AML-193 (cell line): Measurements from ENCODE around the gene PWWP2B.
"Not testable (repeated sequence)": the region's sequence is repeated elsewhere in the genome, so short reads cannot be mapped to it uniquely, and the experiment has no call there.

ENCODE experiments used
- DNase-seq, 2 experiments: peaks; one replicate each; lab custom pipeline; 2025; lab: John Stamatoyannopoulos, UW

Gene PWWP2B

DNA sequence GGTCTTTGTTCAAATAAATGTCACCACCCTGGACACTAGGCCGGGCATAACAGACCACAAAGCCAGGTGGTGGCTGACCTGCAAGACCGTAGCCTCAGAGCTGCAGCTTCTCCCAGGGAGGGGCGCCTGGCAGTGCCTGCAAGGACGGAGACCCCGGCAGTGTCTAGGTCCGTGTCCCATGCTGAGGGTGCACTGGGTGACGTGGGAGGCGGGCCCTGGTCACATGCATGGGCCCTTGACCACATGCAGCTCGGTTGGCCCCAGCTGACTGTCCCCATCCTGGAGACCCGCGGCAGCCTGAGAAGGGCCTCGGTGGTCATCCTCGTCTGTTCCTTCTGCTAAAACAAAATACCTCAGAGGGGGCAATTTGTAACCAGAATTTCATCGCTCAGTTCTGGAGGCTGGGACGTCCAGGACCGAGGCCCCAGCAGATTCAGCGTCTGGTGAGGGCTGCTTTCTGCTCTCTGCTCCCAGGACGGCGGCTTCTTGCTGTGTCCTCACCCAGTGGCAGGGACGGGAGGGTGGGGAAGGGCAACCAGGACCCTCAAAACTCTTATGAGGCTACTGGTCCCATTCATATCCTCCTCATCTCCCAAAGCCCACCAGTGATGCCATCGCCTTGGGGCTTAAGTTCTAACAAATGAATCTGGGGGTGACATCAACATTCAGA lies 36.8 kb downstream of the PWWP2B start:
- no peak for DNase-seq

GRCh38 chr10:132434405-132435005 lies 37.5 kb downstream of the PWWP2B start:
- DNase-seq: peak; percentile 72 to 74

DNA sequence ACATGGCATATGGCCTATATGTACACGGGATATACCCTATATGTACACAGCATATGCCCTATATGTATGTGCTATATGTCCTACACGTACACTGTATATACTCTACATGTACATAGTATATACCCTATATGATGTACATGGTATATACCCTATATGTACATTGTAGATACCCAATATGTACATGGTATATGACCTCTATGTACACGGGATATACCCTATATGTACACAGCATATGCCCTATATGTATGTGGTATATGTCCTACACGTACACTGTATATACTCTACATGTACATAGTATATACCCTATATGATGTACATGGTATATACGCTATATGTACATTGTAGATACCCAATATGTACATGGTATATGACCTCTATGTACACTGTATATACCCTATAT lies 38.3 kb downstream of the PWWP2B start:
- not testable (repeated sequence) for DNase-seq

DNA sequence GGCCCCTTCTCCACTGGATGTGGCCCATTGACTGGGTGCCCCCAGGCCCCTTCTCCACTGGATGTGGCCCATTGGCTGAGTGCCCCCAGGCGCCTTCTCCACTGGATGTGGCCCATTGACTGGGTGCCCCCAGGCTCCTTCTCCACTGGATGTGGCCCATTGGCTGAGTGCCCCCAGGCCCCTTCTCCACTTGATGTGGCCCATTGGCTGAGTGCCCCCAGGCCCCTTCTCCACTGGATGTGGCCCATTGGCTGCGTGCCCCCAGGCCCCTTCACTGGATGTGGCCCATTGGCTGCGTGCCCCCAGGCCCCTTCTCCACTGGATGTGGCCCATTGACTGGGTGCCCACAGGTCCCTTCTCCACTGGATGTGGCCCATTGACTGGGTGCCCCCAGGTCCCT lies 39.1 kb downstream of the PWWP2B start:
- DNase-seq: not testable (repeated sequence)

GRCh38 chr10:132436861-132437410 lies 39.9 kb downstream of the PWWP2B start:
- DNase-seq: no peak

GRCh38 chr10:132437541-132437950 lies 40.5 kb downstream of the PWWP2B start:
- no peak for DNase-seq

- DNase-seq: no peak
These were observed 41.4 kb downstream of the PWWP2B start for GRCh38 chr10:132438091-132439024.

GRCh38 chr10:132439025-132439388 lies 42.0 kb downstream of the PWWP2B start:
- DNase-seq: no peak

DNA sequence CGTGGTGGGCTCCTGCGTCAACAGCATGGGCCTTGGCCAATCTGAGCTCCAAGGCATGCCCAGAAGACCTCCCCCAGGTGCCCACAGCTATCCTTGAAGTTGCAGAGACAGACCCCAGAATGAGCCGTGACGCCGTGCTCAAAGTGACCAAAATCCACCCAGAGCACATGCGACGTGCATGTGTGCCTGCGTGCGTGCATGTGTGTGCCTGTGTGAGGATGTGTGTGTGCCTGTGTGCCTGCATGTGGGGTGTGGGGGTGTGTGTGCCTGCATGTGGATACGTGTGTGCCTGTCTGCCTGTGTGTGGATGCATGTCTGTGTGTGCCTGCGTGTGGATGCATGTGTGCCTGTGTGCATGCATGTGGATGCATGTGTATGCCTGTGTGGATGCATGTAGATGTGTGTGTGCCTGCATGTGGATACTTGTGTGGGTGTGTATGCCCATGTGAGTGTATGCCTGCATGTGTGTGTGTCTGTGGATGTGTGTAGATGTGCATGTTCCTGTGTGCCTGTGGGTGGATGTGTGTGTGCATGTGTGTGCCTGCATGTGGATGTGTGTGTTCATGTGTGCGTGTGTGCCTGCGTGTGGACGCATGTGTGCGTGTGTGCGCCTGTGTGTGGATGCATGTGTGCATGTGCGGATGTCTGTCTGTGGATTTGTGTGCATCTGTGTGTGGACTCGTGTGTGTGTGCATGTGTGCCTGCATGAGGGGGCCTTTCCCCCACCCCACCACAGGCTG lies 42.6 kb downstream of the PWWP2B start:
- no peak for DNase-seq

GRCh38 chr10:132440791-132441565 lies 44.0 kb downstream of the PWWP2B start:
- DNase-seq: no peak

DNA sequence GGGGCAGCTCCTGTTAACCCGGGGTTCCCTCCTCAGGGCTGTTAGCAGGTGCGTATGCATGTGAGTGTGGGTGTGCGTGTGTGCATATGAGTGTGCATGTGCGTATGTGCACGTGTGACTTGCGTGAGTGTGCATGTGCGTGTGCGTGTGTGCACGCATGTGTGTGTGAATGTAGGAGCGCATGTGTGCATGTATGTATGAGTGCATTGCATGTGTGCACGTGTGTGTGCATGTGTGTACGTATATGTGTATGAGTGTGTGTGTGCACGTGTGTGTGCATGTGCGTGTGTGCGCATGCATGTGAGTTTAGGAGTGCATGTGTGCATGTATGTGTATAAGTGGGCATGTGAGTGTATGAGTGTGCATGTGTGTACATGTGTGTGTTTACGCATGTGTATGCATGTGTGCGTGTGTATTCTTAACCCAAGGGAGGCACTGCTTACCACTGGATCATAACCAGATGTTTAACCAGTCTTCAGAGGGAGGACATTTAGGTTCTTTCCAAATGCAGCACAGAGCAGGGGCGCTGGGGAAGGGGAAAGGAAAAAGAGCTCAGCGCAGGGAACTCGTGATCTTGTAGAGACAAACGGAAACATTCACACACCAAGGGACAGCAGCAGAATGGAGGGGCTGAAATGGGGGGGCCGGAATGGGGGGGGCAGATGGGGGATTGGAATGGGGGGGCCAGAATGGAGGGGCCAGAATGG lies 45.0 kb downstream of the PWWP2B start:
- no peak for DNase-seq

DNA sequence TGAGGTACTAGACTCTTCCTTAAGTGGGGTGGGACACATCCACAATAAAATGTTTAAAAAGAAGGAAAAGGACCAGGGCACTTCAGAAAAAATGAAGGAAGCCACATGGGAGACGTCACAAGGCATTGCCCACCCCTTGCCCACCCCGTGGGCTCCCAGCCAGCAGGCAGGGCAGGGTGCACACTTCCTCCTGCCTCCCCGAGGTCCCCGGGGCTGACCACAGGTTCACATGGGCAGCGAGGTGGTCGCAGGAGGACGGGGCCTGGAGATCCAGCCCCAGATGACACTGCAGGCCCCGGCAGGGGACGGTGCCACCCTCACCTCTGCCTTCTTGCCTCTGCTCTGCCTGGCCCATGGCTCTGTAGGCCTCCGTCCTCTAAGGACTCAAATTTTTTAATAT lies 45.6 kb downstream of the PWWP2B start:
- no peak for DNase-seq

DNA sequence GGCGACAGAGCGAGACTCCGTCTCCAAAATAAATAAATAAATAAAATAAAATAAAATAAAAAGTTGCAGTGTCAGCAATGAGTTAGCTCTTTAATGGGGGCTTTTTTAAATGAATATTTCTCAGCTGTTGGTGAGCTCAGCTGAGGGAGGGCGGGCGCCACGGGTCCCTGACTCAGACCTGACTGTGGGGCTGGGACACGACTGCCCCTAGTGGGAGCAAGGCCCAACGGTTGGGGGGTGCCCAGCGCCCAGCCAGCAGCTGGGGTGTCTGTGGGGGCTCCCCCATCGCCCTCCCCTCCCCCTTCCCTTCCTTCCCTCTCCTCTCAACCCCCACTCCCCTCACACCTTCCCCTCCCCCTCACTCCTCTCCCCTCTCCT lies 46.6 kb downstream of the PWWP2B start:
- peak; percentile 46 to 50 for DNase-seq

- DNase-seq: peak in 1 of 2 experiments; percentile 14
These were observed 47.2 kb downstream of the PWWP2B start for GRCh38 chr10:132443983-132444876.

- peak; percentile 8 to 15 for DNase-seq
These were observed 47.9 kb downstream of the PWWP2B start for GRCh38 chr10:132444877-132445351.

DNA sequence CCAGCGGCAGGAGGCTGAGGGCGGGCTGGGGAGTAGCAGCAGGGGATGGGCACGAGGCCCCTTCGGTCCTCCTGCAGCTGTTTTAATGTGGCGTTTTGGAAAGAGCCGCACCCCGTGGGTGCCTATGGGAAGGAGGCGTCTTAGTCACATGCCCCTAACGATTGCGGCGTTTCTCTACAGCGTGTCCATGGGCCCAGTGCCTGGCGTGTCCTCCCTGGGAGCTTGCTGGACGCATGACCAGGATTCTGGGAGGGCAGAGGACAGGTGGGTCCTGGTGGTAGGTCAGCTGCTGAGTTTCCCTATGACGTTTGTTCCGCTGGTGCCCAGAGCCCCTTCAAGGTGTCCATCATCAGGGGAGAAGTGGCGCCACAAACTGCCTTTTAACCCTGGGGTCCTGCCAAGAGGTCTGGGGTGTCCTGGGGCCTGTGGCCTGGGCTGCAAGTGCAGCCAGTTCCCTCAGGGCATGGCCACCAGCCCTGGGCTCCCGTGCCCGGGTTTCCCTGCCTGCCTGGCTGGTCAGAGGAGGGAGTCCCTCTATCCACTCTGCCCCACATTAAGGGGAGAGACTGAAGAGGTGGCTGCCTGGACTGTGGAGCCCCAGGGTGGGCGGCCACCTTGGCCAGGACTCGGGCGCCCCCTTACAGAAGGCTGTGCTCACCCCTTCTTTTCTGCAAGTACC lies 48.7 kb downstream of the PWWP2B start:
- no peak for DNase-seq

GRCh38 chr10:132446195-132446581 lies 49.2 kb downstream of the PWWP2B start:
- DNase-seq: no peak

- peak; percentile 58 to 67 for DNase-seq
These were observed 49.9 kb downstream of the PWWP2B start for GRCh38 chr10:132446661-132447445.
